NCI-H1105 (cell line): ENCODE results near the gene ANKS1A.

Experiments used
- DNase-seq: peaks from one replicate; lab custom pipeline; 2025; lab: John Stamatoyannopoulos, UW

Gene ANKS1A

DNA sequence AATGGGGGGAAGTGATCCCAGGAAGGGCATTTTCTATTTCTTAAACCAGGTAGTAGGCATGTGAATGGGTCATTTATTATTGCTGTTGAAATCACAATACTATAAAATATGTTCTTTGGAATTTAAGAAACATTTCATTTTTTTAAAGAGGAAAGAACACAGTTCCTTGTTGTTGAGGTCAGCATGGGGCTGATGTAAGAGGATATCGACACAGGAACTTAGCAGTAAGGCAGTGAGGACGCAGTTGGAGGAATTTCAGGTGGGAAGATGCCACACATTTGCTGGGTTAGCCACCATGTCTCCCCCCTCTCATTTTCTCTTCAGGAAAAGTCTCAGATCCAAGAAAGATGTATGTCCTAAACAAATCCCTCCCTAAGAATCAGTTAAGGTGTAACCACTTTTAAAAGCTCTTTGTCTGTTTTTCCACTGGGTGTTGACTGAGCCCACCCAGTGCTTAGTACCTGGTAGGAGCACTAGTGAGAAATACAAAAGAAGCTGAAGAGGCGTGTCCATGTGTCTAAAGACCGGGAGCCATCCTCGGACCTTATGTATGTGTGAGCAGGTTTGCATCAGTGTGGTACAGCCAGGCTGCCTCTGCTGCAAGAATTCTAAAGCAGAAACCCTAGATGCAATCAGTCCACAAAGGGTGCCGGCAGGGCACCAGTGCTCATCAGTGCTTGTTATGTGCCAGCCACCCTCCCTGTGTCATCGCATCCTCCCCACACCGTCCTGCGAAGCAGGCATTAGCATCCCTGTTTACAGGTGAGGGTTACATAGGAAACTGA is 153.2 kb downstream of the ANKS1A start:
- no peak for DNase-seq

DNA sequence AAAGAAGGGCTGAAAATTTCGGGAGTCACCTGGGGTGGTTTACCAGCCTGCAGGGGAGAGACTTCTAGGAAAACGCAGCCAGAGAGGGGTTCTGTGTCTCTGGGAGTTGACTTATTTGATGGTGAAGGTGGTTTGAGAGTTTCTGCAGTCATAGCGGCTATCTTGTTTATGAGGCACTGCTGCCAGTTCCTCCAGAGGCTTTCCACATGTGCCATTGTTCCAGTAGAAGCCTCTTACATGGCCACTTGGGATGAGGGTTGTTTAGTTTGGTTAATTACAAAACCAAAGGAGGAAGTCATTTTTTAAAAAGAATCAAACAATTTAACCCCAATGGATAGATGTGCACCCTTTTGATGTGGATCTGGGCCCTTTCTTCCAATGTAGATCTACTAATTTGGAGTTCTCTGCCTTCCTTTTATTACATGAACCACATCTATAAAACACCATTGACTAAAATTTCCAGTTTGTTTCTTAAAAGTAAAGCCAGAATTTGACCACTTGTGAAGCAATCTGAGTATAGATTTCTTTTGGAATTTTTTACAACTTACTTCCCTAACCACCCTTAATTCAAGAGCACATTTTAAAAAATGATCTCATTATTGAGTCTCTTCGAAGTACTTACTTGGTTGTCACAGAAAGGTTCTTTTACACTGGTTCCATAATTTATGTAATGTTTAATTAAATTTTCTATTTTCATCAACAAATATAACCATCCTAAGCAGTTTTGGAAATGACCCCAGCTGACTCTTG is 154.5 kb downstream of the ANKS1A start:
- no peak for DNase-seq

DNA sequence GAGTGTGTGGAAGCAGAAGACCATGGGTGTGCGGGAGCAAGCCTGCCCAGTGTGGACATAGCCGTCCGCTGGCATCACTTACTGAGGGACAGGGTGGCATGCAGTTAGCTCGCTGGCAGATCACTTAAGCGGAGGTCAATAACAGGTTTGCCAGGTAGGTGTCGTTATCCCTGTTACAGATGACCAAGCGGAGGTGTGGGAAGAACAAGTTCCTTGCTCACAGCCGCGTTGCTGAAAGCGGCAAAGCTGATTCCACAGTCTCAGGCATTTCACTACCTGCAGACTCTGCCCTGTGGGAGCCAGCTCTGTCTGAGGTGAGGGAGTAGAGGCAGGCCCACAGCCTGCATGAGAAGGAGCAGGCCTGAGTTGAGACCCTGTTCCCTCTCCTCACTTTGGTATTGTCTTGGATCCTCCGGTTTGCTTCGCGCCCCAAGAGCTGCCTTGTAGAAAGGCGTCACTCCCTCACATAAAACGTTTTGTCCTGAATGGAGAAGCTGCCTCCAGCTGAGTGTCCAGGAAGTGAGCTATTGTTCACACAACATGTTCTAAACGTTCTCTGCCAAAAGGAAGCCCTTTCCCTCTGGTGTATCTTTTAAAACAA is 155.2 kb downstream of the ANKS1A start:
- DNase-seq: no peak

DNA sequence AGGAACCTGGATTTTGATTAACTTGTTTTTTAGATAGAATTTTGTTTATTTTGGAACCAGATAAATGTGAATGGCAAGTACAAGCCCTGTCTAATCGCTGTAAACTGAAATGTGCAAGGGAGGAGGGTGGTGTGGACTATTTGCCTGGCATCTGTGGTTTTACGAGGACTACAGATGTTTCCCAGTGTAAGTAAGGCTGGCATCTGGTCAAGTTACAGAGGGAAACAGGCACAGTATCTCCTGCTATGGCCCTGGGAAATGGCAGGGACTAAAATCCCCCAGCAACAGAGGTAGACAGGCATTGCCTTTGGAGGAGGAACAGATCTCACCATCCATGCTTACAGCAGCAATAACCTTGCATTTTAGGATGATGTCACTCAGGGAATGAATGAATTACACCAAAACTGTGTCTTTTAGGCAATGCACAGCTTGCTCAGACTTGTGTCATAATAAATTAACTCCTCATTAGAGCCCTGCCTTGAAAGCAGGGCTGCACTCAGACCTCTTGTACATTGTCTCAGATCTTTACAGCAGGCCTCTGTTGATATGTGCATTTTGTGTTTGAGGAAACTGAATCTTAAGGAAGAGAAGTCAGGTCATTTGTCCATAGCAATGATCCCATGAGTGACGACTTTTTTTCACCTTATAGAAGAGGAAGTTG is 155.8 kb downstream of the ANKS1A start:
- DNase-seq: peak; percentile 19

DNA sequence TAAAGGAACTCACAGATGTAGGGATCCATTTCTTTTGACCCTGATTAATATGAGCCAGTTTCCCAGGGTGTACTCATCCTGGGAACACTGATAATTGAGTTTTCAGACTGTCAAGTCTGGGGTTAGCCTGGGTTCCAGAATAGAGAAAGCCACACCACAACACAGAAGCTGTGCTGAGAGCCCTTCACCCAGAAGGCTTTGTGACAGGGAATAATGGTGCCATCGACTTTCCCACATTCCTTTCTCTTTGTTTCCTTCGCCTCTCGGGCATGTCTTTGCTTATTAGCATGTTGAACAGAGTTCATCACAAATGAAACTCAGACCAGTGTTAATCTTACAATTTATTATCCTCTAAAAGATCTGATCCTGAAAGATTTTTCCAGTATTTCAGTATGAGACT is 157.0 kb downstream of the ANKS1A start:
- no peak for DNase-seq

DNA sequence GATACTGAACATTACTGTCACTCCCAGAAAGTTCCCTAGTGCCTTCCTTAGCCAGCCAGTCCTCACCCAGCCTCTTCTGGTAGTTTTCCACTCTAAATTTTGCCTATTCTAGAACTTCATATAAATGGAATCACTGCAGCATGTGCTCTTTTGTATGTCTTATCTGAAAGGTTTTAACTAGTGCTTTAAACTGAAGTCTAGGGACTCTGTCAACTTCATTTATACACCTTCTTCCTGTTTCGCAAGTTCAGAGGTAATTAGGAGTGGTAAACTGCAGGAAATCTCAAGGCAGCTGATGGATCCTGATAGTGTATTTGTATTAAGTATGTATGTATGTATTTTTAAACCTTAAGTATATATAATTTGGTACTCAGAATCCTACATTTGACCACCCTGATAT is 157.8 kb downstream of the ANKS1A start:
- DNase-seq: no peak

DNA sequence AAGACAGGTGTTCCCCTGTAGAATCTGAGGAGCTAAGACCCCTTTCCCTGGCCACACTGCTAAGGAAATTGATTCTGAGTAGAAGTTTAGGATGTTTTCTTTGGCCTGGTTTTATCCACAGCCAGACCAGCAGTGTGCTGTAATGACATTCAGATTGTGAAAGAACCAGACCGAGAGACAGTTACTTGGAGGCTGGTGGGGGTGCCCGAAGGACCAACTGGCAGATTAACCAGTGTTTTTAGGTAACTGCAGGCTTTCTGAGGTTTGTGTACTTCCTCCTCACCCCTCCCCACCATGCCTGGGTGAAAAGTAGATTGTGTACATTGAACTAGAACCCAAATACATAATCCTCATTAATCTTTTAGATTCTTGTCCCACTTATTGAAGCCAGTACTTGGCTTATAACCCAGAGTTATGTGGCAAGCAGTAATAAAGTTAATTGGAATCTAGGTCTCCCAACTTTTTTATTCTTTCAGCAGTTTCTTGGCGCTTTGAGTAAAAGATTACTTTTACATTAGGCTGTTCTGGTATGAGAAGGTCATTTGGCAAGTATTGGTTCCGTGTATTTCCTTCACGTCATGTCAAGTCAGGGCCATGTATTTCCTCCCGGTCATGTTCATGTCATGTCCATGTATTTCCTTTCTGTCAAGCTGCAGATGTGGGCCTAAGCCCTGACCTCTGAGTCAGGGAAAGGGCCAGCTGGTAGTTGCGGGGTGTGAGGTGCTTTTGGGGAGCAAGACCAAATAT is 158.4 kb downstream of the ANKS1A start:
- DNase-seq: no peak

DNA sequence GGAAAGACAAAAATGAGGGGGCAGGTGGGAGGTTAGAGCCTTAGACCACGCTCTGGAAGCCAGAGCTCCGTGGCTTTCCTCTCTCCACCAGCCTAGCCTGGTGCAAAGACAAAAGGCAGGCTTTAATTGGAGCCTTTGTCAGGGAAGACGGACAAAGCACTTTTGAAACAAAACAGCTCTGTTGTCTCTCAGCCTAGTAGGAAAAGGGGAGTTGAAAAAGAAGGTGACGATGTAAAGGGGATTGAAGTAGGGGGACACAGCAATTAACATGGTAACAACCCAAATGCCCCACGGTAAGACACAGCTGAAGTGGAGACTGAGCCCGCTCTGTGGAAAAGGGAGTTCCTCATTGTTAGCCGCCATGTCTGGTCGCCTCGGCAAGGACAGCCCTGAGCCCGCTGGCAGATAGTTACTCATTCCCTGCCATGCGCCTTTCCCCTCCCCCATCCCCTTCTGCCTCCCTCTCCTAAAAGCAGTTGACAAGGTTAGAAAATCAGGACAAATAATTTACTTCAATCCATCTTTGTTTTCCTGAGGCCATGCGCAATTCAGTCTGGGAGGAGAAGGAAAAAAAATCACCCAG is 159.1 kb downstream of the ANKS1A start:
- no peak for DNase-seq

DNA sequence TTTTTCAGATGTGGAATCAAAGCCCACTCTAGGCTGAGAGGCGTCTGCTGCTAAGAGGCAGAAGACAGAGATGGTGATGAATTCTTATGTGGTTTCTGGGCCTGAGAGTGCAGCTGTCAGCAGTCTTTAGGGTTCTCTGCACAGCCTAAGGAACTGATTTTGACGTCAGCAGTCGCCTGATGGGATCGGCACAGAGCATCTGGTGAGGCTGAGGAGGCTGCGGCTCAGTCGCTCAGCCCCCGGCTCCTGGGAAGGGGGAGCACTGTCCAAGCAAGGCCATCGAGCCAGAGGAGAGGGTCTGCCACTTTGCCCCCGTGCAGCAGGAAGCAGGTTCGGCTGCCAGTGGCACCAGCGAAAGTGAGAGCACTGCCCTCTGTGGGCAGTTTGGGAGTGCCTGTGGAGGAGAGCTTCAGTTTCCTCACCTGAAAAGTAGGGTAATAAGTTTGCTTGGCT is 159.6 kb downstream of the ANKS1A start:
- no peak for DNase-seq

DNA sequence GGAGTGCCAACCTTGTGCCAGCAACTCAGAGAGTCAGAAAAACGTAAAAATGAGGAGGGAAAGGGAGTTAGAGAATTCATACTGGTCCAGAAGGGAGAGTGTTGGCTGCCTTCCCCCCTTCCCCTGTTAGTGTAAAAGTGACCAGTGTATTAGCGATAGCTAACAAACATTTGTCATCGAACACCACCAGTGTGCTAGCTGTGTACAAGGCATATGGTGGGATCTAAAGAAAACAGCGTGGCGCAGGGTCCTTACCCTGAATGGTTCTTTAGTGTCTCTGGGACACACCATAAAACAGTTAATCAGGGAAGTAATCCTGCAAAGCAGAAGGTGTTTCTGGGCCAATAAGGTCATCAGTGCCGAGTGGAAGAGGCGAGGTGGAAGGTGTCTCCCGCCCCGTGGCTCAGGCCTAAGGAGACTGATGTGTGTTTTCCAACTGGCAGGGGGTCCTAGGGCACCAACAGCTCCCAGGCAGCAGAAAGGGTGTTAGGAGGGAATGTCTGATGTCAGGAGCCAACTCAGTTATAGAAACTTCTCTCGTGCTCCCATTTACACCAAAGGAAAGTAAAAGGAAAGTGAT is 160.2 kb downstream of the ANKS1A start:
- no peak for DNase-seq

DNA sequence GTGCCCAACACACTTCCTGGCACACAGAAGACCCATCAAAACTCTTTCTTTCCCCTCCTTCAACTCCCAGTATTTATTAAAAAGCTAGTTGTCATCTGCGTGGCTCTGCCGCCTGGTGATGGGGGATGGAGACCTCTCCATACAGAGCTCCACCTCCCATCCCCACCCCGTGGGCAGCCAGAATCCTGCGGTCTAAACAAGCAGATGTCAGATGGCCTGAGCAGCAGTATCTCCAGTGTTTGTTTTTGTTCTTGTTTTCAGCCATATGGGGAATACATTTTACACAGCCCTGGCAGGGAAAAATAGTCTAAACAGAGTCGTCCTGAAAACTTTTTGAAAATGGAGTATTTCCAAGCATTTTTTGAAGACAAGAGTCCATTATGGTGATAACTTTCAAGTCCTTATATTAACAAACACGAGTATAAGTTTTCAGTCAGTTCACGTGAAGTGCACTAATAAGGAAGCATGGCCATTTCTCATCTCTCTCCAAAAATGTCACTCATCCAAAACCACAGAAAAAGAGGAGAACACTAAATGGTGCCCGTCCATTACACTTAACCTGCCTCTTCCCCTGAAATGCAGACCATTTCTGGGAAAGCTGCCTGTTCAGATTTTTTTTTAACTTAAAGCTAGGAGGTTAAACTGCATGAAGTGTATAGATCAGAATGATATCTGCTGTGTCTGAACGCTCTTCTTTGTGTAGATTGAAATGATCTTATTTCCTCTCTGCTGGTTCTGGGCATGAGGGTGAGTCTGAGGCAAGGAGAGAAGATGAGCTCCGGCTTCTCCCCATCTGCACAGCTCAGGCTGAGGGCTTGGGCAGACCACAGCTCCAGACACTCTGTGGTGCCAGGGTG is 161.1 kb downstream of the ANKS1A start:
- no peak for DNase-seq

DNA sequence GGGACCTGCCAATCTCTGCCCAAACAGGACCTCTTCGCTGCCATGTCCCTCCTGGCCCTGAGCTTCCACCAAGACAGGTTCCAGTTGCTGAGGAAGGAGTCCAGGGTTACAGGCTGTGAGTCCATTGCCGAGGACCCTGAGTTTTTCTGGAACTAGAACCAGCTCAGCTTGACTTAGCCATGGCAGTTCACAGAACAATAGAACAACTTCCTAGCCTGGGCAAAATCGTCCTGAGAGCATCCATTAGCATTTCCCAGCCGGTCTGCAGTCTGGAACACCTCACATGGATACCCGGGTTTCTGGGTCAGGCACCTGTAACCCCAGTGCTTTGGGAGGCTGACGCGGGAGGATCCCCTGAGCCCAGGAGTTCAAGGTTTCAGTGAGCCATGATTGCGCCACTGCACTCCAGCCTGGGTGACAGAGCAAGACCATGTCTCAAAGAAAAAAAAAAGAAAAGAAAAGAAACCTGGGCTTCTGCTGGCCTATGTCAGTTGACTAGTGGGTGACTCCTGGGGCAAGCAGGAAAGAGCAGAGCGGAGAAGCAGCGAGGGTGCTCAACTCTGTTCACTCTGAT is 161.8 kb downstream of the ANKS1A start:
- no peak for DNase-seq

DNA sequence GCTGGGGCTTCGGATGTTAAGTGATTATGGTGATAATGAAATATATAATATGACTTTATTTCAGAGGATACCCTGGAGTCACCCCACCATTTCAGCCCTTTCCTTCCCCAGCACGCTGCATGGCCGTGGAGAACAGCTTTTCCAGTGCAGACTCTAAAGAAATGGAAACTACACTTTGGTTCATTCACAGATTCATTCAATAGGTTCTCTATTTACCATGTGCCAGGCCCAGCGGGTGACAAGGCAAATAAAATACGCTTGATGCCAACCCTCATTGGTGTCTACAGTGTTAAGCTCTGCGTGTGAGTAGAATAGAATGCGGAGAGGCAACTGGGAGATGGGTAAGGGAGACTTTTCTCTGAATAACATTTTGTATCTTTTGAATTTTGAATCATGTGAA is 162.3 kb downstream of the ANKS1A start:
- DNase-seq: no peak

DNA sequence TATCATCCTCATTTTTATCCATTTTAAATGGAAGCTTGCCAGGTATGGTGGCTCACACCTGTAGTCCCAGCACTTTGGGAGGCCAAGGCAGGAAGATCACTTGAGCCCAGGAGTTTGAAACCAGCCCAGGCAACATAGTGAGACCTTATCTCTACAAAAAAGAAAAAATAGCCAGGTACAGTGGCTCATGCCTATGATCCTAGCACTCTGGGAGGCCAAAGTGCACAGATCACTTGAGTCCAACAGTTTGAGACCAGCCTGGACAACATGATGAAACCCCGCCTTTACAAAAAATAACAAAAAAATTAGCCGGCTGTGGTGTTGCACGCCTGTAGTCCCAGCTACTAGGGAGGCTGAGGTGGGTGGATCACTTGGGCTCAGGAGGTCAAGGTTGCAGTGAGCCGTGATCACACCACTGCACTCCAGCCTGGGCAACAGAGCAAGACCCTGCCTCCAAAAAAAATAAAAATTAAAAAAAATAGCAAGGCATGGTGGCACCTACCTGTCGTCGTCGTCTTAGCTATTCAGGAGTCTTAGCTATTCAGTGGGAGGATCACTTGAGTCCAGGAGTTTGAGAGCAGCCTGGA is 163.0 kb downstream of the ANKS1A start:
- DNase-seq: no peak

DNA sequence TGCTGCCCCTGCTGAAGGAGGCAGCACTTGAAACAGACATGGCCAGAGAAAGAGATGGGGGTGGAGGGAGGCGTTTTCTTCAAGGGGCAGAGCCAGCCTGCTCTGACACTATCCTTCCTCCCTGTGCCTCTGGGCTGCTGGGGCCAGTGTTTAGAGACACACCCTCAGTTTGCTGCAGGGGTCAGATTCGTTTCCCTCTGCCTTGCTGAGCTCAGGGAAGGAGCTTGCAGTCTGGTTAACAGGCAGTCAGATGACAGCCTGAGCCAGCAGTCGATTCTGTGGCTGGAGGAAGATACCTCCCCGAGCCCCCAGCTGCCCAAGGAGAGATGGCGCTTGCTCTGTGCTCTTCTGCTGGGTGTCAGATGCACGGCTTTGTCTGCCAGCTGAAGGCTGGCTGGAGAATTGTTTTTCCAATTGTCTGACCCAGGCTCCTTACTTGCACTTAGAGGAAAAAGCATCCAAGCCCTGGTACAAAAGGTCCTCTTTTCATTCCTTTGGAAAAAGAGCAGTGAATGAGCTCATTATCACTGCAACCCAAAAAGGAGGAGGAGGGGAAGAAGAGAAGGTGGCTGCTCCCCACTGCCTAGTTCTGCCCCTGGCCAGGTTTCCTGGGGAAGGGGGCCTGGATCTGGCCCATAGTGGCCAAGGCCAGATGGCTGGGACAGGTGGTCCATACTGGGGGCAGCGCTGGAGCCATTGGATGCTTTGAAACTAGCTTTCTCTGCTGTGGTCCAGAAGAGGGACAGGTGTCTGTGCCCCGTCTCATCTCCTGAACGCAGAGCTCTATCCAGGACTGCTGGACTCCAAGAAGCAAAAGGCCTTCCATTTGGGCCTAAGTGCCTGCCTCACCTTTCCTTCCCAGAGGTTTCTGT is 163.9 kb downstream of the ANKS1A start:
- no peak for DNase-seq

DNA sequence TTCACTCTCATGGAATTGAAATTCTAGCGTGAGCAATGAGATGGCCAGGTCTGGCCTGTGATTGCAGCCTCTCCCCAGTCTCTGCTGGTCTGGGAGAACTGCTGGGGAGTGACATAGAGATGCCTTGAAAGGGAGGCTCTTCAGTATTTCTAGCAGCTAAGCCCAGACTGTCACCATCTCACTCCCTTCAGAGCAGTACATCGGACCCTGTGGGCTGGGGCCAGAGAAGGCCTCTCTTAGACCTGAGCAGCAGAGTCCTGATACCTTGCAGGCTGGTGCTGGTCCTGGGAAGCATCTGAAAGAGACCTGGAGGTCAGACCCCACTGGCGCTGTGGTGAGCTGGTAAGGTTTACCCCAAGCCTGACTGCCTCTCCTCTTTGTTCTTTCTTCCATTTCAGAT is 164.6 kb downstream of the ANKS1A start:
- DNase-seq: no peak

DNA sequence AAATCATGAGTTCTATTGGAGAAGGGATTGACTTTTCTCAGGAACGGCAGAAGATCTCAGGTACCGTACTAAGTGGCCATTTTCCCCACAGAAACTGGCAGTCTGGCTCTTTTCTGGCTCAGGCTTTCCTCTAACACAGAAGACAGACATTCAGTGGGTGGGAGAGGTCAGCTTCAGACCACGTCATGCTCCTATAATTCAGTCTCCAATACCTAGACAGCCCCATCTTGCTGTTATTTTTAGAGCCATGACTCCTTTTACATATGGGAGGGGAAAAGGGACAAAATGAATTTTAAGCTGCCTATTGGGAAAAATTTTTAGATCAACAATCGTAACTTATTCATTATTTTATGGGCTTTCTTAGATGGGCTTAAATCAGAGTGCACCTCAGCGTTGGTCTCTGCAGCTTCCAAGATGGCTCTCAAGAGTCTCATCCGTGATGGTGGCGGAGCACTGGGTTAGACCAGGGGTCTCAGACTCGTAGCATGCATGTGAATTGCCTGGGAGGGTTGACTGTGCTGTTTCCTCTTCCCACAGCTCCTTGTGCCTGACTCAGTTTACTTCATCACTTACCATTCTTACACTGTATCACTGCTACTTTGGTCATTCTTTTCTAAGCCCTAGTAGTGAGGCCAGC is 165.2 kb downstream of the ANKS1A start:
- DNase-seq: no peak

DNA sequence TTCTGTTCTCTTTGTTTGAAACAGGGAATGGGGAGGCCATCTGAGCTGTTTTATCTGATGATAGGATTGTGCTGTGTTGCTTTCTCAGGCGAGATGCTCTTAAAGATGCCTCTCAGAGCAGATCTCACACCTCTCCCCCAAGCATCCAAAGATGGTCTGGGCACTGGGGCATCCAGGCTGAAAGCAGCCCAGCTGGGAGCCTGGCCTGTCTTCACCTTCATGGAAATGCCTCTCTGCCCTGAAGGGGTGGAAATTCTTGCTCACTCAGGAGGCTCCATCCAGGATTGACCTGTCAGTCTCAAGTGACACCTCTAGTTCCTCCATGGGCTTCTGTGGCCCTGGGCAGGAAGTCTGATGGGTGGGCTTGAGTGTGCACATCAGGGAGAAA is 165.7 kb downstream of the ANKS1A start:
- DNase-seq: no peak
